Measurements from ENCODE around the gene COL5A1. TPM values are rescaled to one million over a fixed set of nuclear protein-coding genes. Genes with fewer than 3 reads are reported as not detected.

Gene COL5A1
- polyA plus RNA-seq, 1 donor (not counting 4 experiments of a cell fraction or from before 2014, with no cell fraction given), result 3.1 TPM

GRCh38 chr9:134842321-134842720 is 200.7 kb downstream of the COL5A1 start:
- no peak for DNase-seq (ENCODE audit: low read depth, low spot score)
- Histone ChIP-seq H3K9me1 (ENCODE audit: control insufficient read depth, extremely low read depth, insufficient read depth, low read length) (no peaks in the 10 kb centered on the region), H3K9me3 (ENCODE audit: control insufficient read depth, low read depth, low read length) (peaks cover 4% of the 10 kb centered on the region), H3K4me2 (ENCODE audit: control insufficient read depth, extremely low read depth, insufficient read depth, low read depth, low read length) (no peak overlapping the region), H4K20me1 (ENCODE audit: control insufficient read depth, extremely low read depth, insufficient read depth, low read length) (no peaks in the 10 kb centered on the region), H3K27me3 (ENCODE audit: control insufficient read depth, extremely low read depth, insufficient read depth, low read length) (no peaks in the 10 kb centered on the region), H3K27ac (ENCODE audit: control insufficient read depth, insufficient read depth, low read length) (no peak overlapping the region), H3K9ac (ENCODE audit: control insufficient read depth, extremely low read depth, insufficient read depth, low read length) (no peak overlapping the region), H3K4me1 (ENCODE audit: control insufficient read depth, extremely low read depth, insufficient read depth, low read length) (no peaks in the 10 kb centered on the region), H3K36me3 (ENCODE audit: control insufficient read depth in 2 of 2, extremely low read depth in 1 of 2, insufficient read depth in 2 of 2, low read length in 2 of 2) (no peaks in the 10 kb centered on the region), H3K4me3 (ENCODE audit: control insufficient read depth in 2 of 3, extremely low read depth in 1 of 3, insufficient read depth in 2 of 3, low read depth in 1 of 3, low read length in 3 of 3) (no peak overlapping the region), H2AFZ (ENCODE audit: control insufficient read depth, low read length) (no peak overlapping the region), H3K79me2 (ENCODE audit: control insufficient read depth, insufficient read depth, low read length) (no peaks in the 10 kb centered on the region)
- dilution Hi-C loops (cut with MboI; ENCODE audit: extremely low pct_ligation_motif_present, low sequenced_read_pairs), result no loop called here
- no peak for TF ChIP-seq CTCF (optimal IDR thresholded peaks at IDR 0.05 in 1 of 3, IDR thresholded peaks at IDR 0.05 in 1 of 3, conservative IDR thresholded peaks at IDR 0.05 in 1 of 3; ENCODE audit: extremely low read depth in 1 of 3, insufficient read depth in 2 of 3, low read length in 3 of 3)
- no peak for TF ChIP-seq EZH2 (IDR thresholded peaks at IDR 0.05; ENCODE audit: low read length)
- FAIRE-seq, result no peak

GRCh38 chr9:134843740-134844139 is 202.1 kb downstream of the COL5A1 start:
- H3K27me3 ChIP-seq (ENCODE audit: control insufficient read depth, extremely low read depth, insufficient read depth, low read length), result no peaks in the 10 kb centered on the region

More at GRCh38 chr9:134843740-134844139, 202.1 kb downstream of the COL5A1 start:
- no peak for DNase-seq (ENCODE audit: low read depth, low spot score)
- TF ChIP-seq CTCF (optimal IDR thresholded peaks at IDR 0.05 in 1 of 3, IDR thresholded peaks at IDR 0.05 in 1 of 3, conservative IDR thresholded peaks at IDR 0.05 in 1 of 3; ENCODE audit: extremely low read depth in 1 of 3, insufficient read depth in 2 of 3, low read length in 3 of 3), result no peak
- no peak for TF ChIP-seq EZH2 (IDR thresholded peaks at IDR 0.05; ENCODE audit: low read length)
- Histone ChIP-seq H3K4me1 (ENCODE audit: control insufficient read depth, extremely low read depth, insufficient read depth, low read length) (no peaks in the 10 kb centered on the region), H3K36me3 (ENCODE audit: control insufficient read depth in 2 of 2, extremely low read depth in 1 of 2, insufficient read depth in 2 of 2, low read length in 2 of 2) (no peaks in the 10 kb centered on the region), H4K20me1 (ENCODE audit: control insufficient read depth, extremely low read depth, insufficient read depth, low read length) (no peaks in the 10 kb centered on the region), H3K9me1 (ENCODE audit: control insufficient read depth, extremely low read depth, insufficient read depth, low read length) (no peaks in the 10 kb centered on the region), H3K4me2 (ENCODE audit: control insufficient read depth, extremely low read depth, insufficient read depth, low read depth, low read length) (no peak overlapping the region), H3K9ac (ENCODE audit: control insufficient read depth, extremely low read depth, insufficient read depth, low read length) (no peak overlapping the region), H3K79me2 (ENCODE audit: control insufficient read depth, insufficient read depth, low read length) (no peaks in the 10 kb centered on the region), H3K27ac (ENCODE audit: control insufficient read depth, insufficient read depth, low read length) (no peak overlapping the region), H3K4me3 (ENCODE audit: control insufficient read depth in 2 of 3, extremely low read depth in 1 of 3, insufficient read depth in 2 of 3, low read depth in 1 of 3, low read length in 3 of 3) (no peak overlapping the region), H3K9me3 (ENCODE audit: control insufficient read depth, low read depth, low read length) (peaks cover 5% of the 10 kb centered on the region), H2AFZ (ENCODE audit: control insufficient read depth, low read length) (no peak overlapping the region)
- FAIRE-seq, result no peak
- dilution Hi-C loops (cut with MboI; ENCODE audit: extremely low pct_ligation_motif_present, low sequenced_read_pairs), result no loop called here
